KMS-11 (cell line): ENCODE results near the gene RPS6KA5.
"Not testable (repeated sequence)": the region's sequence is repeated elsewhere in the genome, so short reads cannot be mapped to it uniquely, and the experiment has no call there.

Experiments
- H2AFZ ChIP-seq: fragments of 200-600 bp; sonication (generic); 2 replicates; pipeline ENCODE4 v1.6.1; 2016; ENCODE audit warnings: antibody characterized with exemption, mixed run types, low read depth
- H3K27ac ChIP-seq: fragments of 200-600 bp; sonication (generic); 2 replicates; pipeline ENCODE4 v1.6.1; 2016; ENCODE audit warnings: mild to moderate bottlenecking, mixed run types
- H3K27me3 ChIP-seq: fragments of 200-600 bp; sonication (generic); 2 replicates; pipeline ENCODE4 v1.6.1; 2017; ENCODE audit warnings: mild to moderate bottlenecking, low read depth, mixed run types, moderate library complexity; ENCODE audit not compliant: insufficient read depth
- H3K36me3 ChIP-seq: fragments of 200-600 bp; sonication (generic); 2 replicates; pipeline ENCODE4 v1.6.1; 2017; ENCODE audit warnings: mild to moderate bottlenecking, mixed run types; ENCODE audit not compliant: insufficient read depth
- H3K4me1 ChIP-seq: fragments of 200-600 bp; sonication (generic); 2 replicates; pipeline ENCODE4 v1.6.1; 2016; ENCODE audit warnings: mild to moderate bottlenecking, low read depth, mixed run types; ENCODE audit not compliant: poor library complexity, severe bottlenecking
- H3K4me2 ChIP-seq: fragments of 200-600 bp; sonication (generic); 2 replicates; pipeline ENCODE4 v1.7.0; 2016; ENCODE audit warnings: mild to moderate bottlenecking, mixed run types
- H3K4me3 ChIP-seq: fragments of 200-600 bp; sonication (generic); IDR thresholded peaks from 2 replicates; pipeline ENCODE4 v1.6.1; 2017; ENCODE audit warnings: low read depth, low read length, mixed read lengths; ENCODE audit not compliant: insufficient read depth
- H3K79me2 ChIP-seq: fragments of 200-600 bp; sonication (generic); 2 replicates; pipeline ENCODE4 v1.6.1; 2016; ENCODE audit warnings: low read depth, mixed run types; ENCODE audit not compliant: insufficient read depth
- H3K9ac ChIP-seq: fragments of 200-600 bp; sonication (generic); 2 replicates; pipeline ENCODE4 v1.6.1; 2016; ENCODE audit warnings: mild to moderate bottlenecking, mixed run types
- H4K20me1 ChIP-seq: fragments of 200-600 bp; sonication (generic); 2 replicates; pipeline ENCODE4 v1.6.1; 2016; ENCODE audit warnings: mild to moderate bottlenecking, mixed run types; ENCODE audit not compliant: insufficient read depth
- TF ChIP-seq, protein P1 (sequence below): fragments of 200-600 bp; sonication (generic); conservative IDR thresholded peaks from 2 replicates; pipeline ENCODE4 v1.6.1; 2017; ENCODE audit warnings: low read depth, mild to moderate bottlenecking, antibody characterized with exemption, low read length, moderate library complexity, mixed read lengths

The RPS6KA5 gene

DNA sequence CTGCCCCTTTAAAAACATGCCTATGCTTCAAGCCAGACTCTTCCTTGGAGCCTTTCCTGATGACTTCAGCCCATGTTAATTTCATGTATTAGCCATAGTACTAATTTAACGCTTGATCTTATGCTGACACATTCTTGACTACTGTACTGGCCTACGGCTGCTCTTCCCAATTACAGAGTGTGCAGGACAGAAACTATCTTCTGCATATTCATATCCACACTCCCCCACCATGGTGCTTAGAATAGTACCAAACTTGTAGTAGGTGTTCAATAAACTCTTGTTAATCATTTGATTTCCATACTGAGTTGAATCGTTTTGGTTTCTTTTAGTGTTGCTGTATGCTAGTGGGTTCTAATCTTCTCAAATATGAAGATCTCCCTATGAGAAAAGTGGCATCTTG is 31.6 kb upstream of the RPS6KA5 start:
- no peaks in the 10 kb centered on the region for H3K4me1 ChIP-seq
- H3K27me3 ChIP-seq, result no peaks in the 10 kb centered on the region
- H2AFZ ChIP-seq, result no peak overlapping the region
- TF ChIP-seq, protein P1, sequence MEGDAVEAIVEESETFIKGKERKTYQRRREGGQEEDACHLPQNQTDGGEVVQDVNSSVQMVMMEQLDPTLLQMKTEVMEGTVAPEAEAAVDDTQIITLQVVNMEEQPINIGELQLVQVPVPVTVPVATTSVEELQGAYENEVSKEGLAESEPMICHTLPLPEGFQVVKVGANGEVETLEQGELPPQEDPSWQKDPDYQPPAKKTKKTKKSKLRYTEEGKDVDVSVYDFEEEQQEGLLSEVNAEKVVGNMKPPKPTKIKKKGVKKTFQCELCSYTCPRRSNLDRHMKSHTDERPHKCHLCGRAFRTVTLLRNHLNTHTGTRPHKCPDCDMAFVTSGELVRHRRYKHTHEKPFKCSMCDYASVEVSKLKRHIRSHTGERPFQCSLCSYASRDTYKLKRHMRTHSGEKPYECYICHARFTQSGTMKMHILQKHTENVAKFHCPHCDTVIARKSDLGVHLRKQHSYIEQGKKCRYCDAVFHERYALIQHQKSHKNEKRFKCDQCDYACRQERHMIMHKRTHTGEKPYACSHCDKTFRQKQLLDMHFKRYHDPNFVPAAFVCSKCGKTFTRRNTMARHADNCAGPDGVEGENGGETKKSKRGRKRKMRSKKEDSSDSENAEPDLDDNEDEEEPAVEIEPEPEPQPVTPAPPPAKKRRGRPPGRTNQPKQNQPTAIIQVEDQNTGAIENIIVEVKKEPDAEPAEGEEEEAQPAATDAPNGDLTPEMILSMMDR, result no peak
- H3K36me3 ChIP-seq, result no peaks in the 10 kb centered on the region
- no peaks in the 10 kb centered on the region for H4K20me1 ChIP-seq
- H3K4me2 ChIP-seq, result no peak overlapping the region
- H3K4me3 ChIP-seq, result no peak overlapping the region
- no peak overlapping the region for H3K9ac ChIP-seq
- no peak overlapping the region for H3K27ac ChIP-seq
- no peaks in the 10 kb centered on the region for H3K79me2 ChIP-seq

- H4K20me1 ChIP-seq, result no peaks in the 10 kb centered on the region
- no peaks in the 10 kb centered on the region for H3K27me3 ChIP-seq
- H3K4me1 ChIP-seq, result no peaks in the 10 kb centered on the region
- TF ChIP-seq, protein P1, result no peak
- H3K79me2 ChIP-seq, result no peaks in the 10 kb centered on the region
- H3K9ac ChIP-seq, result no peak overlapping the region
- no peak overlapping the region for H3K4me2 ChIP-seq
- no peak overlapping the region for H3K27ac ChIP-seq
- H3K36me3 ChIP-seq, result no peaks in the 10 kb centered on the region
- no peak overlapping the region for H3K4me3 ChIP-seq
- no peak overlapping the region for H2AFZ ChIP-seq
Measured at GRCh38 chr14:91090743-91091142, 30.3 kb upstream of the RPS6KA5 start.

GRCh38 chr14:91089958-91090535 is 29.6 kb upstream of the RPS6KA5 start:
- Histone ChIP-seq H3K4me2 (no peak overlapping the region), H3K9ac (no peak overlapping the region), H3K4me1 (no peaks in the 10 kb centered on the region), H4K20me1 (no peaks in the 10 kb centered on the region), H3K27me3 (no peaks in the 10 kb centered on the region), H3K27ac (no peak overlapping the region), H3K36me3 (no peaks in the 10 kb centered on the region), H2AFZ (no peak overlapping the region), H3K4me3 (no peak overlapping the region), H3K79me2 (no peaks in the 10 kb centered on the region)
- TF ChIP-seq, protein P1, result no peak

DNA sequence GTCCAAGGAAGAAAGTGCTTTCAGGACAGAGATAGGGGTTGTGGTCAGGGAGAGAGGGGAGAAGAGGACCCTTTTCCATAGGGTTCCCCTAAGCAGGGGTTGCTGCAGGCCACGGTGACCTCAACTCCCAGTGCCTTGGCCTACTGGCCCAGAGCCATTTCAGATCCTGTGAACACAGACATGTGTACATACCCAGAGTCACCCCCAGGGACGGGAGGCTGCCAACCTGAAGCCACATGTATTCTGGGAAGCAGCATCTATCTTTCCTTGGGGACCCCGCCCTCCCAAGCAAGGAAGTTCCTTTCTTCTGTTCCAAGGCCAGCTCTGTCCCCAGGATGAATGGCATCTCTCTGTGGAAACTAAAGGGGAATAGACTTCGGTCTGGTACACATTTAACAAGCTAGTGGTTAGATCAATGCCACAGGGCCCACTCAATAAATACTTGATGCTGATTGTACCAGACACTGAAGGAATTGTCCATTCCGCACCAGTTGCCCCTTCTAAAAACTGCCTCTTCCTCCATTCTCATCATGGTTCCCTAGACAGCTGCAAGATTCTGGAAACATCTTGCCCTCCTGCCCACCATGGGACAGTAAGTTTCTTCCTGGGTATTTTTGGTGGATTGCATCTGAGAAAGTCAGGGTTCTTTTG is 28.3 kb upstream of the RPS6KA5 start:
- no peaks in the 10 kb centered on the region for H3K79me2 ChIP-seq
- no peaks in the 10 kb centered on the region for H3K4me1 ChIP-seq
- no peak overlapping the region for H3K27ac ChIP-seq
- H2AFZ ChIP-seq, result no peak overlapping the region
- no peak overlapping the region for H3K4me3 ChIP-seq
- no peaks in the 10 kb centered on the region for H4K20me1 ChIP-seq
- H3K9ac ChIP-seq, result no peak overlapping the region
- TF ChIP-seq, protein P1, result no peak
- H3K36me3 ChIP-seq, result no peaks in the 10 kb centered on the region
- H3K4me2 ChIP-seq, result no peak overlapping the region
- H3K27me3 ChIP-seq, result no peaks in the 10 kb centered on the region

DNA sequence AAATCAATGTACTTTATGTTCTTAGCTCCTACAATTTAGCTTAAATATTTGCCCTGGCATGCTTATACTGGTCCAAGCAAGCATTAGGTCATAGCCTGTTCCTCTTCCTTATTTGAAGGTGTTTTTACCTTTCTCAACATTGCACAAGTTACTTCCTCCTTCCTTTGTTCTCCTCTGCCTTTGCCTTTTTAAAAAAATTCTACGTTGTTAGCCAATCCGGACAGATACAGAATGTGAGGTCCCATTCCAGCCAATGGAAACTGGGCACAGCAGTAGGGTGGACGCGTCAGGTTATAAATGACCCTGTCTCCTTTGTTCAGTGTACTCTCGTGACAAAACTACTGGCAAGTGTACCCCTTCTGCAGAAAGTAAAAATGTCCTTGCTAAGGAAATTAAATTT is 27.0 kb upstream of the RPS6KA5 start:
- not testable (repeated sequence) for H4K20me1 ChIP-seq, H2AFZ ChIP-seq, H3K4me2 ChIP-seq, H3K27ac ChIP-seq, H3K36me3 ChIP-seq, H3K27me3 ChIP-seq, H3K79me2 ChIP-seq, H3K9ac ChIP-seq, H3K4me3 ChIP-seq, H3K4me1 ChIP-seq
